ENCODE data around the gene MDFI. TPM values are rescaled to one million over a fixed set of nuclear protein-coding genes. Genes with fewer than 3 reads are reported as not detected.

MDFI gene
- polyA plus RNA-seq, 5 donors: 88.2 to 185 (median 121) TPM

DNA sequence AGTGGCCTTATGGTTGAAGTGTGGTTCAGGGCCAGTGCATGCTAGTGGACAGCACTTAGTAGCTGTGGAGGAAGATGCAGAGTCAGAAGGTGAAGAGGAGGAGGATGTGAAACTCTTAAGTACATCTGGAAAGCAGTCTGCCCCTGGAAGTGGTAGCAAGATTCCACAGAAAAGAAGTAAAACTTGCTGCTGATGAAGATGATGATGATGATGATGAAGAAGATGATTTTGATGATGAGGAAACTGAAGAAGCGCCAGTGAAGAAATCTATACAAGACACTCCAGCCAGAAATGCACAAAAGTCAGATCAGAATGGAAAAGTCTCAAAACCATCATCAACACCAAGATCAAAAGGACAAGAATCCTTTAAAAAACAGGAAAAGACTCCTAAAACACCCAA is 28.9 kb downstream of the MDFI start:
- no peak for DNase-seq

DNA sequence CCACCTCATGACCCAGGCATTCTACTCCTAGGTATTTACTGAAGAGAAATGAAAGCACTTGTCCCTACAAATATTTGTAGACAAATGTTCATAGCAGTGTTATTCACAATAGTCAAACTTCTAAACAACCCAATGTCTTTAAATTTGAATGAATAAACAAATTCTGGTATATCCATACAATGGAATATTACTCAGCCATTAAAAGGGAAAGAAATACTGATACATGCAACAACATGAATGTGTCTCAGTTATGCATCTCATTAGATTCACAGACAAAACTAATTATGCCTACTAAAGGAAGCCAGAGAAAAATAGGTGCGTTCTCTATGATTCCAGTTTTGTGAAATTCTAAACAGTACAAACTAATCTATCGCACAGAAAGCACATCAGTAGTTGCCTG is 30.7 kb downstream of the MDFI start:
- DNase-seq: no peak

DNA sequence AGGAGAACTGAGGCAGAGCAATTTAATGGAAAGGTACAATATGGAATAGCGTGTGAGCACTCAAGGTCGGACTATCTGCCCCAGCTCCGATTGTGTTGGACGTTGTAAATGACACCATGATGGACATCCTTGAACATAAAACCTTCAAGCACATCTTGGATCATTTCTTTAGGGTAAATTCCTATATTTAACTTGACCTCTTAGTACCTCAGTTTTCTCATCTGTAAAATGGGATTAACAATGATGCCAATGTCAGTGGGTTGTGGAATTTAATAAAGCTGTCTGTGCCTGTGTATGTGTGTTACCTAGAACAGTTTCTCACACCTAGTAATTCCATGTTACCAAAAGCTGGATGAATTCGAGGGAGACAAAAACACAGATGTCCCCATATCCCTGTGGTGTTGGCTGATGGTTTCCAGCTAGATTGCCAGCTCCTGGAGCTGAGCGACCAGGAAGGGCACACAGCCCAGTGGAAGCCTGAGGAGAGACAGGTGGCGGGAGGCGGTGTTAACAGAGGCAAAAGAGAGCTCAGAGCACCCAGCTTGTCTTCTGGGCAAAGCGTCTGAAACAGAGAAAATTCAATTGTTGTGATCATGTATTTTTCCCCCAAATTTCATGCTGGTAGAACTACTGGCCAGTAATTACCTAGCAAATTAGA is 32.6 kb downstream of the MDFI start:
- no peak for DNase-seq

DNA sequence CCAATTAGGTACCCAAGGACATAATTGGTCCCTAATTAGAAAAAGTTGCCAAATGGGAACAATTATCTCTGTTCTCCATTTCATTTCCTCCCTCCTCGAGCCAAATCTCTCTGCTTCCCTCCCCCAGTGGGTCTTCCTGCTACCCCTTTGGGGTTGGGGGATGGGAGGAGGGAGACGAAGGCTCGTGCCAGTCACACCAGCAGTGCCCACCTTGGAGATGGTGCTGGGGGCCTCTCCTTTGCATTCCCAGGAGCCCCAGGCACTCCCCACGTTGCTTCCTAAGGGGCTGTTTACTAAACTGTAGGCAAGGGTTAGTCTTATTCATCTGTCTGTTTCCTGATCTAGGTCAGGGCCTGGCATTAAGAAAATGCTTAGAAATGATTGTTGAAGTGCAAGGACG is 33.1 kb downstream of the MDFI start:
- no peak for DNase-seq

DNA sequence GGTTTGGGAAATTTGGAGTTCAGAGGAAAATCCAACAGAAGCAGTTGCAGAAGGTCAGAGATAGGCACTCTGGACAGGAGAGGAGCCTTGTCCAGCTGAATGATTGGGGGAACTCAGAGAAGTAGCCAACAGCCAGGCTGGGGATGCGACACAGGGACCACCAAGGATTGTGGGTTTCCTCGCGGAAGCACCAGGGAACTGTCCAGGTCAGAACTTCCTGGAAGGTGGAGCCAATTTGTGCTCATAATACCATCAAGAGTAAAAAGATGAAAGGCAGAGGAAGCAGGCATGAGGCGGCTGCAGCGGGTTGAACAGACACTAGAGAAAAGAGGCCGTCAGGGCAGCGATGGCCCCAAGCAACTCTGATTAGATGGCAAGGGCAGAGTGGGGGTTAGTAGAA is 33.7 kb downstream of the MDFI start:
- DNase-seq: no peak

DNA sequence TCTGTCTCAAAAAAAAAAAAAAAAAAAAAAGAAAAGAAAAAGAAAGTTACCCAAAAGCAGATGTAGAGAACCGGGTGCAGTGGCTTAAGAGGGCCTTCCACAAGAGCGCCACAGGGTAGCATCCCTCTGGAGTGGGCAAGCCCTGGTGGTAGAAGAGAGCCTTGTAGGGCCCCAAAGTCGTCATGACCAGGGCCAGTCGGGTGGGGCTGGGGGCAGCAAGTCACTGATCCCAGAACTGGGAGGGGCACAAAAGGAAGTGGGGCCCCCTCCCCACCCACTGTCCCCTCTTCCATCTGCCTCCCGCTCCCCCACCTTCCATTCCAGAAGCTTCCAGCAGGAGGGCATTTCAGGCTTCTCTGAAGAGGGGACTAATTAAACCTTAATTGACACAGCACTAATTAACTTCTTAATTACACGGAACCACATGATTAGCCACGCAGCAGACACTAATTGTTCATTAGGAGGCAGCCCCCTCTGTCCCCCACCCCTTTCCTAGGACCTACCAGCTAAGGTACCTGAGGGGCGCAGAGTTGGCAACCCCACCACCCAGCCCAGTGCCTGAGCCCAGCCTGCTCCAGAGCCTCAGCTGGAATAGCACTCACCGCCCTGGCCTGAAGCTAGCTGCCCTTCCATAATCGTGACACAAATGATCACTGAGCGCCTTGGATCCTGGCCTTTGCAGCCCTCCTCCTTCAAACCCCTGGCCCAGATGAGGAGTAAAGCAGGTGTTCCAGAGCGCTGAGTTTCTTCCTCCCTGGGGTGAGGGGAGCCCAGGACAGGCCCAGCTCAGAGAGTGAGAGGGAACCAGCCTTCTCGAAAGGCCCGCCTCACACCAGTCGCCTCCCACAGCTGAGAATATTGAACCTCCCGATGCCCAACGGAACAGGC is 34.8 kb downstream of the MDFI start:
- DNase-seq: no peak

DNA sequence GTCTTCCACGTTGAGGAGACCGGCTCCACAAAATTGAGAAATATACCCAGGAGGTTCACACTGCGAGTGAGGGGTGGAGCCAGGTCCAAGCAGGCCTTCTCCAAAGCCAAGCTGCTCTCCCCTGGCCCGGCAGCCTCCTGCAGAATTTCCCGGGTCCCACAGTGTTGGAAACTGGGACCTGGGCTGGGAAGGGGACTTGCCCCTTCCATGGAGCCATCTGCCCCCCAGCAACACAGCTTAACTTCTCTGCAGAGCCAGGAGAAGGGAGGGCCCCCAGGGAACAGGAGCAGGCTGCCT is 35.4 kb downstream of the MDFI start:
- no peak for DNase-seq

DNA sequence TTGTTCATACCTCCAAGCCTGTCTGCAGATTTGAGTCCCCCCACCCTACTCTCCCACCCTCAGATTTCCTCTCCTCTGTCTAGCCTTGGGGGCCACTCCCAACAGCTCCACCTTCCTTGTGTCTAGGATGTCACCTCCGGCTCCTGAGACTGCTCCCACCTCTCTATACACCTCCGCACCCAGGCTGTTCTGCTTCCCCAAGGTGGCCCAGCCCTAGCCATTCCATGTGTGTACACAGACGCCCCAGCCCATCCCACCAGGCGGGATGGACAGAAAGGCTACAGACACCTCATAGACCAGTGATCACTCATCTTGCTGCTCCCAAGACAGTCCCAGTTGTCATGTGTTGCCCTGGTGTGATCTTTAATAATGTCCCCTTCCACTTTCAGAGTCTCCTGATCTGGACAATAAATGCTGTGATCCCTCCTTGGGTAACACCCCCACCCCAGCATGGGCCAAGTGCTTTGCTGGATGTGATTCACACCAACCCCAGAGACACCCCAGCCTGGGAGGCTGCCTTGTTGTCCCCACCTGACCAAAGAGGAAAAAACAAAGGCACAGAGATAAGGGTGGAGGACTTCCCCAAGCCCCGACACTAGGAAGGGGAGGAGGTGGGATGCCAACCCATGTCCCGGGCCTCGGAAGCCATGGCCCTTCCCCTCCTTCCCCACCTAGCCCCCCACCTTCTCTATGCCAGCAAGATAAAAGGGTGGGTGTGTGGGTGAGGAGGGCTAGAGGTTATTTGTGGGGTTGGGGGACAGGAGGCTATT is 36.1 kb downstream of the MDFI start:
- no peak for DNase-seq

DNA sequence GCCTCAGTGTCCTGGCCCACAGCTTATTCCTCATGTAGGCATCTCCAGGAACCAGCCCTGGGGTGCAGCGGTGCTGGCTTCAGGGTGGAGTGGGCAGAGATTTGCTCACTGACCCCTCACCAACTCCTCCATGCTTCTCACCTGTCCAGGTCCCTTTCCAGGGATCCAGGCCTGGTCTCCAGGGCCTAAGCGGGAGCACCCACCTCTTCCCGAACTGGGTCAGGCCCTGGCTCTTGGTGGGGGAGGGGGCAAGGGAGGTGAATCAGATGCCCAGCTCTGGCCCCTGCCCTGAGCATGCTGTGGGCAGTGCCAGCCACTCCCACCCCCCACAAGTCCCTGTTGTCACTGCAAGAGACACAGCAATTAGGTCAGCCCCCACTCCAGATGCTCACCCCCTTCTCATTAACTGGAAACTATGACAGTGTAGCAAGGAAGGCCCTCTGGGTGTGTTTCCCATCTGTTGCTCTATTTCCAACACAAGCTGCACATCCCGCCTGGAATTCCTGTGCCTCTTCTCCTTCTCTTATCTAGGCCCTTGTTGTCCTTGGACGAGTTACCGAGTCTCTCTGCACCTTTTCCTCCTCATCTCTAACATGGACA is 37.0 kb downstream of the MDFI start:
- no peak for DNase-seq

DNA sequence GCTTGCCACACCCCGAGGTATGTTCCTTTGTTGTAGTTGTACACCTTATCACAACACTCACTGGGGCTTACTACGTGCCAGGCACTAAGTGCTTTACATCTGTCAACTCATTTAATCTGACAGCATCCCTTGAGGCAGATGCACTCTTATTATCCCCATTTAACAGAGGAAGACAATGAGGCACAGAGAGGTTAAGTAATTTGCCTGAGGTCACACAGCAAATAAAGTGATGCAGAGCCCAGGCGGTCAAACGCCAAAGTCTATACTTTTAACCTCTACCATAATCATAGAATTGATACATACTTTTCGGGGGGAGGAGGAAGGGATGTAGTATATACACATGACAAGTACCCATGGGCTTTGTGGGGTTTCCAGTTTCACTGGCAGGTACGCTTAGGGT is 37.7 kb downstream of the MDFI start:
- no peak for DNase-seq

DNA sequence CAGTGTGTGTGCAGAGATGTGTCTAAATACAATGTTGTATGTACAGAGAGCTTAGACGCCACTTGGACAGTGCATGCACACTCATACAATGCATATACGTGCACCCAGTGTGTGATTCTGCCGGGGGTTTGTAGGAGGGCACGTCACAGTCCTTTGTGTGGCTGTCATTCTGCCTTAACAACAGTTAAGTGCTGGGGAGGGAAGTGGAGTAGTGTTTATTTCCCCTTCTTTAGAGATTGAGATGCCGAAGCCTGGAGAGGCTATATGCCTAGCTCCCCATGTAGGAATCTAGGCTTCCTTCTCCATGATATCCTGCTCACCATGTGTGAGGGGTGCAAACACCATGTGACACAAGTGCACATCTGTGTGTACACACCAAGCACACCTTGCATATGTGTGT is 38.2 kb downstream of the MDFI start:
- DNase-seq: no peak

DNA sequence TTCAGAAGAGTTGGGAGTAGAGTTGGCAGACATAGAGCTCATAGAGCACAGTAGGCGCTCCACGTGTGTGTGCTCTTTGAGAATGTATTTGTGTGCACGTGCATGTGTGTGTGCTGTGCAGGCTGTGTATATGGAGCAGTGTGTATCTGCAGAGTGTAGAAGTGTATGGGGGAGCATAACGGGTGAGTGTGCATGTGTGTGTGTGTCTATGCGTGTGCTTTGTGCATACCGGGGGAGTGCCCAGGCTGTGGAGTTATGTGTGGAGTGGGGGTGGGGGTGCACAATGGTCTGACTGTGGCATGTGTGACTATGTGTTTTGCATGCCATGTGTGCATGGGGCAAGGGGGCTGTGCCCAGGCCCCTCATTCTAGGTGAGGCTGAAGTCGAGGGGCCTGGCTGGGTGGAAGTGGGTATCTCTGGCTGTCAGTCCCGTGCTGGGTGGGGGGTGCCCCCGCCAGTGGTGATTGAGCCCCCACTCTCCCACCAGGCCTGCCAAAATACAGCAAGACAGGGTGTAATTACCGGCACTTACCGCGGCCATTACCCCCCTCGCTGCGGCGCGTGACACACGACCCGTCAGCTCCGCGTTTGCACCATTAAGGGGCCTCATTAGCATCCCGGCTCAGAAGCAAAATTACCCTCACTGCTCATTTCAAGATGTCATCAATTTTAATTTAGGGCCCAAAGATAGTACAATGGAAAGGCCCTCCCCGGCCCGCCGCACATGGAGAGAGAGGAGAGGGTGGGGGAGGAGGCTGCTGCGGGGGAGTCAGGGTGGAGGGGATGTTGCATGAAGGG is 39.1 kb downstream of the MDFI start:
- DNase-seq: no peak

DNA sequence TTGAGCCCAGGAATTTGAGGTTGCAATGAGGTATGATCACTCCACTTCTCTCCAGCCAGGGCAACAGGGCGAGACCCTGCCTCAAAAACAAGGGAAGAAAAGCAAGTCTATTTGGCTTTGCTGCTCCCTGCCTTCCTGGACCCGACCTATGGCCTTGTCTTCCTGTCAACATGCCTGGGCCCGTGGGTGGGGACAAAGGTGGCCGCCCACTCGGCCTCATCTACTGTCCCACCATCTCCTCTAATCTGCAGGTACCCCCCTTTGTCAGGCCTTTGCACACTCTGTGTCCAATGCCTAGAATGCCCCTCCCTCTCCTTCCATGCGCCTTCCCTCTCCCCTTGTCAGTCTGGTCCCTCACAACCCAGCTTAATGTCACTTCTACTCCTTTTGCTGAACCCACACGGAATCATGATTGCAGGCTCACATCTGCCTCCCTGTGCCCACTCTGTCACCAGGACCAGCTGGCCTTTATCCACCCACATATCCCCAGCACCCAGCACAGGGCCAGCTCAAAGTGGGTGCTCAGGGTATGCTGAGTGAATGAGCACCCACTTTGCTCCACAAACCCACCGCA is 40.3 kb downstream of the MDFI start:
- no peak for DNase-seq

DNA sequence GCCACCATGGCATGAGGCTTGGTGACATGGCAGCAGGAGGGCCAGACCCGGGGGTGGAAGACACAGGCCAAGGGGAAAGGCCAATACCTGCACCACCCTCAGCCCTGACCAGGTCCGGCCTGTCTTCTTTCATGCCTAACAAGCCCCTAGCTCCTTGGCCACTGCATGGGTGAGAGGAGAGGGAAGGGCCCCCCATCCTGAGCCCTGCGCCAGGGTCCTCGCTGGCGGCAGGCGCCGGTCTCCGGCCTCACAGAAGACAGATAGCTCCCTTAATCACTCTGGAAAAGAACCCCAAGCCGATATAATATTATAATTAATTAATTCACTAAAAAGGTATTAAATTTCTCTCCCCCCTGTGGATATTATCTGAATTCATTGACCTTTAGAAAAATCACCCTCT is 41.4 kb downstream of the MDFI start:
- DNase-seq: no peak

DNA sequence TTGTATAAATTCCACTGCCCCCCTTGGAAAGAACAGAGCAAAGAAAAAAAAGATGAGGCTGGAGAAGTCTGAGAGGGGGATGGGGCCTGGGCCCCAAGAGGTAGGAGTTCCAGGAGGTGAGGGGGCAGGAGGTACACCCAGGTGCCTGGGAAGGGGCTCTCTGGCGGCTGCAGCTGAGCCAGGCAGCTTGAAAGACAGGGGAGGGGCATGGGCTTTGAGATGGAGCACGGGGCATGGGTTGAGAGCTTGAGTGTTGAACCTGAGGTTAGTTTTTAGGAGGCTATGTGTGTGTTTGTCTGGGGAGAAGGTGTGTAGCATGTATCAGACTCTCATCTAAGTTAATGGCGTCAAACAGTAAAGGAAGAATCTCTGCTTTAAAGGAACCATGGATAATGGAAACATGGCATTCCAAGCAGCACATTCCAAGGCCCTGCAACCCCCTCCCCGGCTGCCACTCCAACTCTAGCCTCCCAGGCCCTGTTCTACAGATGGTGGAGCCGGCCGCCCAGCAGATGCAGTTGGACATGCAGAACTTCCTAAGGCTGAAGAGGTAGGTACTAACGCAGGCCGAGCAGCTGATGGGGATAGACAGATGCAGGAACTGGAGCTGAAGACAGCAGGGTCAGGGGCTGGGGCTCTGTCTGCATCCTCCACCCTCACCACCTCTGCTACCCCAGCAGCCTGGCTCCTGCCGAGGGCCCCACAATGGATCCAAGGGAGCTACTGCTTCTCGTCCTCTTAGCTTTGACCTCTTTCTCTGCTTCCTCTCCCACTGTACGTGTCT is 42.1 kb downstream of the MDFI start:
- no peak for DNase-seq

DNA sequence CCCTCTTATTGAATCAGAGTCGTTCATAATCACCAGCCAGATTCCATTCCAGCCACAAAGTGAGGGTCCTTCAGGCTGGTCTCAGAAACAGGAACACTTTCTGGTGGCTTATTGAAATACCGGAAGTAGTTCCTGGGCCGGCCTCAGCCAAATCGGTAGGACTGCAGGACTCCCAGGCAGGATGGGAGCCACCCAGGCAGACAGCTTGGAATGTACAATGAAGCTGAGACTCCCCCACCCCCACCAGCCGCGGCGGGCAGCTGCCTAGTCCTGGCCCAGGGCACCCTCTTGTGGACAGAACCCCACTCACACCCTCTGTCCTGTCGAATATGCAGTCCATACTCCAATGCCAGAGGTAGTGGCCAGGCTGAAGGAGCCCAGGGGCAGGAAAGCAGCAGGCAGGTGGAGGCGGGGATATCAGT is 43.8 kb downstream of the MDFI start:
- peak; percentile 82 to 88 for DNase-seq

DNA sequence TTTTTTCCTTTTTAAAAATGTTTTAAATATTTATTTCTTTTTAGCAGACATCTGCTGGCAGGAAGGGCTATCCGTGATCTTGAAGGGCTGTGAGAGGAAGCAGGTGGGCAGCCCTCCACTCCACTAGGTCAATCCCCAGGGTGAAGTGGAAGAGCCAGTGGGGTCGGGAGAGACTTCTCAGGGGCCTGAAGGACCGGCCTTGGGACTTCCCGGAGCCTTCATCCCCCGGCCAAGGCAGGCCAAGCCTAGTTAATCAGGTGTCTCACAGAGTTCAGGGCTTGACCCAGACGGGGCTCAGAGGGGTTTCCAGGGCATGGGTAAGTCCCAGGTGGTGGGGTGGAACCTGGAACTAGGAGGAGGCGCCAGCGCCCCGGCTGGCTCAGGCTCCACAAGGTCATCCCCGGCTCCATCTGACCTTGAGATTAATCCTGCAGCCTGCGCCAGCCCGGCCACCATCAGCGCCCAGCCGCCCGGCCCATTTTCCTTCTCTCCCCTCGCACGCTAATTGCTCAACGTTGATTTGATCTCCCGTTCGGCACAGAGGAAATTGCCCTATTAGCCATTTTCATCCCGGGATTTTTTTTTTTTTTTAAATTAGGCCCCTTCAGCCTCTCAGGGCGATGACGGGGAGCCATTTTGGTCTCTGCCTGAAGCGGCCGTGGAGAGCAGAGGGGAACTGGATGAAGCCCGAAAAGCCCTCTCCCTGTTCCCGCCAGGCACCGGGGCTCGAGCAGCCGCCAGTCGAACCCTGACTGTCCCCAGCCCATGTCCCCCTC is 44.4 kb downstream of the MDFI start:
- no peak for DNase-seq

DNA sequence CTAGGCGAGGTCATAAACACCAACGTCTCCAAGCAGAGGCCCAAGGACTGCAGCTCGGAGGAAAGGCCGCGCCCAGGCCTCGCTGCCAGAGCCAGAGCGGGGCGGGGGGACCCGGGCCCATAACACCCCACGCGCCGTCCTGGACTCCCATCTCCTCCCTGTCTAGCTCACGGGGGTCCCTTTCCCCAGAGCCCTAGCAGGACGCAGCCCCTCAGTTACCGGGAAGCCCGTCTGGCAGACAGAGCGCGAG is 44.9 kb downstream of the MDFI start:
- no peak for DNase-seq

DNA sequence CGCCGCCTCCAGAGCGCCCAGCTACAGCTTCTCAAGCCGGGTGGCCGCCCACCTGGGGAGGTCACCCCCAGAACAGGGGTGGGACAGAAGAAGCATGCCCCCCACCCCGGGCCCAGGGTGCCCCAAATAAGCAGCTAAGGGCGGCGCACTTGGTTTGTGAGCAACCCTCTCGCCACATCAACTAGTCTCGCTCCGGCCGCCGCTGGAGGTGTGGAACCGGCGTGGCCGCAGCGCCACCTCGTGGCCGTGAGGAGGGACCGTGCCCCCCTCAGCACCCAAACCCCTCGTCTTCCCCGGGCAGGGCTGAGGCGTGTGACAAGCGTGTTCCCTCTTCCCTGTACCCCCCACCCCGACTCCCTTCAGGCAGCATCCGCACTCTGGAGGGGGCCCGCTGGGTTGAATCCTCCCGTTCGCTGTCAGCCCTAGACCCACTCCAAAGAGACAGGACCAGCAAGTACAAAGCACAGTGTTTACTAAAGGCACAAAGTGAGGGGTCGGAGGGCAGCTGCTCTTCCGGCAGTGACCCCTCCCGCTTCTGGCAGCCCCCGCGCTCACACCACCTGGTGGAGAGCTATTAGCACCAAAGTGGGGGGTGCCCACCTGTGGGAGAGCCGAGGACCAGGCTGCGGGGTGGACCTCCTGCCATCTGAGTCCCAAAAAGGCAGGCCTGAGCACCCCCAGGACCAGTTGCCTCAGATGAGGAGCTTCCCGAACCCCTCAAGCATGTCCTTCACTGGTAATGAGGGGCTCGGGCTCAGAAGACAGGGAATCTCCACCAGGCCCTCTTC is 45.4 kb downstream of the MDFI start:
- peak; percentile 74 to 82 for DNase-seq

Measured in right lung (tissue), 5 donors.